NB4 (cell line): Measurements from ENCODE around the gene SEPTIN5.

ENCODE experiments used
- DNase-seq: peaks from one replicate; pipeline ENCODE4 v3.0.0; 2010; ENCODE audit warnings: low read depth
- H3K4me3 ChIP-seq: one replicate; pipeline ENCODE4 v1.5.1; 2011; ENCODE audit warnings: mild to moderate bottlenecking, low read depth, low read length, moderate library complexity
- CTCF ChIP-seq: IDR thresholded peaks from one replicate; pipeline ENCODE4 v1.5.1; 2012; ENCODE audit warnings: low read depth, low read length
- MYC ChIP-seq: IDR thresholded peaks from 2 replicates; pipeline ENCODE4 v1.6.1; 2011; ENCODE audit warnings: low read depth, low read length
- POLR2A ChIP-seq: IDR thresholded peaks from 2 replicates; pipeline ENCODE4 v1.6.1; 2011; ENCODE audit warnings: mild to moderate bottlenecking; ENCODE audit not compliant: insufficient read length; ENCODE audit errors: extremely low read depth
- TF ChIP-seq, protein P1 (sequence below): IDR thresholded peaks from 2 replicates; pipeline ENCODE4 v1.6.1; 2011; ENCODE audit warnings: low read depth, low read length

Gene SEPTIN5

DNA sequence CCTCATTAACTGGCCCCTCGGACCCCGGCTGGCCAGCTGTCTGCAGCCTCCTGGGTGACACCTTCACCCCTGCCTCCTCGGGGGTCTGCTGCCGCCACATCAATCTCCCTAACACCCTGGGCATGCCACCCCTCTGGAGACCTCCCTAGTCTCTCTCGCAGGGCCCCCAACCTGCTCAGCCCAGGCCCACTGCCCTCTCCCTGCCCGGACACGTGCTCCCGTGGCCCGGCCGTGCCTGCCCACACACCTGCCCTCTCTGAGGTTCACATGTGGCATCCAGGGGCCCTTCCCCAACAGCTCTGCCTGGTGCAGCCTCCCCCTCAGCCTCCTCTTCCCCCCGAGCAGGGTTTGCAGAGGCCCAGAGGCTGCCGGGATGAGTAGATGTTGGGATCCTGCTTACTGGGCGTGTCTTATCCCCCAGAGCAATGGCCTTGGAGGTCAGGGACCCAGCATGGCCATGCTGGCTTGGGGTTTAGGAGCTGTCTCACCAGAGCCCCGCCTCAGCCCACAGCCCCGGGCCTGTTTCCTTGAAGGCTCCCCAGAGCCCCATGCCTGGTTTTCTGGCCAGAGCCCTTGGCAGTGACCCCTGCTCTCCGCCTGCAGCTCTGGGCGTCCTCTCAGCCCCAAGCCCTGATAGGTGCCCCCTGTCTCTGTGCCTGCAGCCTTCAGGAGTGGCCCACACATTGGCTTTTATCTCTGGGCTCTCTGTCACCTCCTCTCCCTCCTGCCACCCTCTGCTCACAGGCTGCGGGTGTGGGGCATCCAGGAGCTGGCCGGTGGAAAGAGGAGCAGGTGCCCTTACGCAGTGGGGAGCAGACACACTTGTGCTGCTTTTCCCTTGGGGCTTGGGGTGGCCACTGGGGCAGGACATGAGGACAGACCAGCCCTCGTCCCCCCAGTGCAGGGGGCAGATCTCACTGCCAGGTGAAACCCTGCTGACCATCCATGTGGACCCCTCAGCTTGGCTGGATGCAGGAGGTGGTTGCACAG is 25.7 kb upstream of the SEPTIN5 start:
- peak; percentile 82 for DNase-seq
- peak overlapping the region; percentile 27 for H3K4me3 ChIP-seq
- TF ChIP-seq, protein P1, sequence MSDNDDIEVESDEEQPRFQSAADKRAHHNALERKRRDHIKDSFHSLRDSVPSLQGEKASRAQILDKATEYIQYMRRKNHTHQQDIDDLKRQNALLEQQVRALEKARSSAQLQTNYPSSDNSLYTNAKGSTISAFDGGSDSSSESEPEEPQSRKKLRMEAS, result peak; percentile 49; the same call in 1 of the 2 replicates
- TF ChIP-seq MYC, result no peak; the same call in none of the 2 replicates
- no peak for TF ChIP-seq POLR2A
- no peak for TF ChIP-seq CTCF

DNA sequence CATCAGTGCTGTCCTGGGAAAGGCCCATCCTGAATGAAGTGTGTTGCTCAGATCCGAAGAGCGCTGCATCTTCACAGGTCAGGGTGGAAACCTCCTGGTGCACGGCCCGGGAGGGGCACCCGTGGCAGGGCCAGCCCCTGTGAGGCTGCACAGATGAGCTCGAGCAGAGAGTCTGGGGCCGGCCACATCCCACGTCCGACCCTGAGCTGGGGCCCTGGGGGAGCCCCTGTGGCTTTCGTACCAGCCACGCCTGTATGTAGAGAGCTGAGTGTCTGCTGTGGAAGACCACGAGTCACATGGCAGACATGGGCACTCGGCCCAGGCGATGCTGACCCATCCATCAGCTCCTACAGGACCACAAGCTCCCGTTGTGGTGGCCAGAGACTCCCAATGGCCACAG is 24.9 kb upstream of the SEPTIN5 start:
- peak; percentile 64 for DNase-seq
- H3K4me3 ChIP-seq, result no peak overlapping the region
- no peak for TF ChIP-seq POLR2A
- TF ChIP-seq, protein P1, result 0 out of 2 replicates have a peak, but pooled peaks have one; percentile 23

DNA sequence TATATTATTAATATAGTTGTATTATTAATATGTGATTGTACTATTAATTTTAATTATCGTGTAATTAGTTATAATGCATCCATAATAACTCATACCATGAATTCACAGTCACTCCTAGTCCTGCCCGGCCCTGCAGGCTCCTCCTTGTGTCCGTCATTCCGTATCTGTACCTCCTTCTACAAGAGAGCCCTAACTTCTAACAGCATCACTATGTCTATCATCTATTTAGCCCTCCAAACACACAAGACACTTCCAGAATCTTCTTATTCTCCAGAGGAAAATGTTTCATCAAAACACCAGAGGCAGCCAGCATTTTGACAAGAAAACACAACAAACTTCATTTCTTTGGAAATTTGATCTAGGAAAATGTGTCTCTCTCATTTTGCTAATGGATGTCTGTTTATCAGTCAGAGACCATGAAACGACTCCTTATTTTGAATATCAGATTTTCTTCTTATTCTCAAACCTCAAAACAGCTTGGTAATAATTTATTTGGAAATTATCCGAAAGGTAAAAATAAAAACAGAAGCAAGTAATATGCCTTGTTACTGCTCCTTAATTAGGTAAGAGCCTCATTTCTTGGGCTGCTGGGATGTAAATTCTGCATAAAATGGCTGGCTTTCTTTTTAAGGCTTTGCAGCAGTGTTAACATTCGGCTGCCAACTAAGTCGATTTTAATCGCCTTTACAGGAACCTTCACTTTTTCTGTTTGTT is 23.1 kb upstream of the SEPTIN5 start:
- H3K4me3 ChIP-seq, result no peak overlapping the region
- TF ChIP-seq POLR2A (no peak), MYC (no peak), CTCF (no peak)
- TF ChIP-seq, protein P1, result no peak
- DNase-seq, result no peak

GRCh38 chr22:19691721-19692341 is 22.5 kb upstream of the SEPTIN5 start:
- DNase-seq, result no peak
- TF ChIP-seq, protein P1, result no peak
- no peak for TF ChIP-seq MYC
- no peak for TF ChIP-seq POLR2A
- no peak for TF ChIP-seq CTCF

GRCh38 chr22:19693581-19693980 is 20.7 kb upstream of the SEPTIN5 start:
- no peak overlapping the region for H3K4me3 ChIP-seq

More at GRCh38 chr22:19691721-19692341, 22.5 kb upstream of the SEPTIN5 start:
- H3K4me3 ChIP-seq, result no peak overlapping the region

More at GRCh38 chr22:19693581-19693980, 20.7 kb upstream of the SEPTIN5 start:
- TF ChIP-seq POLR2A (no peak), CTCF (no peak), MYC (no peak)
- TF ChIP-seq, protein P1, result no peak
- no peak for DNase-seq
